Peyer's patch (tissue), 4 donors: ENCODE data around the gene APPL2. TPM values are rescaled to one million over a fixed set of nuclear protein-coding genes. Genes with fewer than 3 reads are reported as not detected.

Experiments used
- DNase-seq, 3 donors: peaks; one replicate each; pipeline ENCODE4 v3.0.0-alpha.2; 2017 to 2019
- H3K27ac ChIP-seq, 4 donors: fragments of 200-600 bp; sonication (generic); one replicate each; pipeline ENCODE4 v1.5.1; 2016 to 2019
- H3K27me3 ChIP-seq, 2 donors: fragments of 200-600 bp; sonication (generic); one replicate each; pipeline ENCODE4 v1.5.1; 2019
- H3K36me3 ChIP-seq, 3 donors: fragments of 200-600 bp; sonication (generic); one replicate each; pipeline ENCODE4 v1.5.1; 2016 to 2019
- H3K4me1 ChIP-seq, 4 donors: fragments of 200-600 bp; sonication (generic); one replicate each; pipeline ENCODE4 v1.5.1; 2016 to 2019
- H3K4me3 ChIP-seq, 4 donors: fragments of 200-600 bp; sonication (generic); 1 replicate in 3 of 4; 2 replicates in 1 of 4; pipeline ENCODE4 v1.5.1; 2016 to 2019; ENCODE audit warnings: mild to moderate bottlenecking in 1 of 4
- H3K9me3 ChIP-seq, 4 donors: fragments of 200-600 bp; sonication (generic); one replicate each; pipeline ENCODE4 v1.5.1; 2016 to 2019; ENCODE audit warnings: mild to moderate bottlenecking in 1 of 4
- POLR2A ChIP-seq, 2 donors: fragments of 450-650 bp; IDR thresholded peaks; one replicate each; pipeline ENCODE4 v1.5.1; 2017; ENCODE audit warnings: antibody characterized with exemption in 2 of 2, mild to moderate bottlenecking in 2 of 2, moderate library complexity in 2 of 2
- total RNA-seq, 4 donors: library from RNA; depleted of rRNA; stranded (reverse); fragments of >200 nt; gene quantifications; one replicate each; pipeline ENCODE4 v1.1.0, GENCODE V29; 2016
- TF ChIP-seq, protein P1 (sequence below), 6 experiments: fragments of 450-650 bp in 4 of 6; fragments of 200-600 bp in 2 of 6; sonication (generic) in 1 of 6; IDR thresholded peaks; one replicate each; pipeline ENCODE4 v1.5.1; 2017 to 2019; ENCODE audit warnings: antibody characterized with exemption in 6 of 6, mild to moderate bottlenecking in 3 of 6, moderate library complexity in 1 of 6

APPL2 gene
- total RNA-seq, 4 donors from 2014 or later: 169 to 203 (median 185) TPM

DNA sequence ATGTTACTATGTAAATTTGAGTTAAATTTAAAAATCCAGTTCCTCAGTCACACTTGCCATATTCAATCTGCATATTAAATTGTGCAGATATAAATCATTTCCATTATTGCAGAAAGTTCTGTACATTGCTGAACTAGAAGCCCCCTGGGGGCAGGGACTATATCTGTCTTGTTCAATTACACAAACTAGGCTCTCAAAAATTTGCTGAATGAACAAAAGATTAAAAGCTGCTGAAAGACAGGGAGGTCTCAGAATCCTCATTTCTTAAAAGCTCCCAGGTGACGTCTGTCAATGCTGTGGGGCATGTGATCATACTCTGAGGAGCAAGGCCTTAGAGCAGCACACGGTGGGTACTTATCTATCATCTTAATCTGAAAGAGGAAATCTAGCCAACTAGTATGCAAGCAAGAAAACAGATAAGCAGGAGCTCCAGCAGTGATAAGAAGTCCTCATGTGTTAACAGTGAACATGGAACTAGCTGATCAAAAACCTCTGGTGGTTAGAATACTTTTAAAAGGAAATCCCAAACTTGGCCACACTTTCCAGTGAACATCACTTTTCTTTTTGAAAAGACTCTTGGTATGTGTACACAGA, 60.5 kb downstream of the APPL2 start:
- DNase-seq: no peak
- Histone ChIP-seq H3K9me3 (no peaks in the 10 kb centered on the region), H3K4me3 (no peak overlapping the region), H3K27me3 (no peaks in the 10 kb centered on the region), H3K4me1 (no peaks in the 10 kb centered on the region), H3K36me3 (peaks cover 0 to 50% (median 0%) of the 10 kb centered on the region in 3 donors), H3K27ac (no peak overlapping the region)
- TF ChIP-seq, protein P1, sequence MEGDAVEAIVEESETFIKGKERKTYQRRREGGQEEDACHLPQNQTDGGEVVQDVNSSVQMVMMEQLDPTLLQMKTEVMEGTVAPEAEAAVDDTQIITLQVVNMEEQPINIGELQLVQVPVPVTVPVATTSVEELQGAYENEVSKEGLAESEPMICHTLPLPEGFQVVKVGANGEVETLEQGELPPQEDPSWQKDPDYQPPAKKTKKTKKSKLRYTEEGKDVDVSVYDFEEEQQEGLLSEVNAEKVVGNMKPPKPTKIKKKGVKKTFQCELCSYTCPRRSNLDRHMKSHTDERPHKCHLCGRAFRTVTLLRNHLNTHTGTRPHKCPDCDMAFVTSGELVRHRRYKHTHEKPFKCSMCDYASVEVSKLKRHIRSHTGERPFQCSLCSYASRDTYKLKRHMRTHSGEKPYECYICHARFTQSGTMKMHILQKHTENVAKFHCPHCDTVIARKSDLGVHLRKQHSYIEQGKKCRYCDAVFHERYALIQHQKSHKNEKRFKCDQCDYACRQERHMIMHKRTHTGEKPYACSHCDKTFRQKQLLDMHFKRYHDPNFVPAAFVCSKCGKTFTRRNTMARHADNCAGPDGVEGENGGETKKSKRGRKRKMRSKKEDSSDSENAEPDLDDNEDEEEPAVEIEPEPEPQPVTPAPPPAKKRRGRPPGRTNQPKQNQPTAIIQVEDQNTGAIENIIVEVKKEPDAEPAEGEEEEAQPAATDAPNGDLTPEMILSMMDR (IDR thresholded peaks at IDR 0.05): no peak
- no peak for TF ChIP-seq POLR2A (IDR thresholded peaks at IDR 0.05)

DNA sequence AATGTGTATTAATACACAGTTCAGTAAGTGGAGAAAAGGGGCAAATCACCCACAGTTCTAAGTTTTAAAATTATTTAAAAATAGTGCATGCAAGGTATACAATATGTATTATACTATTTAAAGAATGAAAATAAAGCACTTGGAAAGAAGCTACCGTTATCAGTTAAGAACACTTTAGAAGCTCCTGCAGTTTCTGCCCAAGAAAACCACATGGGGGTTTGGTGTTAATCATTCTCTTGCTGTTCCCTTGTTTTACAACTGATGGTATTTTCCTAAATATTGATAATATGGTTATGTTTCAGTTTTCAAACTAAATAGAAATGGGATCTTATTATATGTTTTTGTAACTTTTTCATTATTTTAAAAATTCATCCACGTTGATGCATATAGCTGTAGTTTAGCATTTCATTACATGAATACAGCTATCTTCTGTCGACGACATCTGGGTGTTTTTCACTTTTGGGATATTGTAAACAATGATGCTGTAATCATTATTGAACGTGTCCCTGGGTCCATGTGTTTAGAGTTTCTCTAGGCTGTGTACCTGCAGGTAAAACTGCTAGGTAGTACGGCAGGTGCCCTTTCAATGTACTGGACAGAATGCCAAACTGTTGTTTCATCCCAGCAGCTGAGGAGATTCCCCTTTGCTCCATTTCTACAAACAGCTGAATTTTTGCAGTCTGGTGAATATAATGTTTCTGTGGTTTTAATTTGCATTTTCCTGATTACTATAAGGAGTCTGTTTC, 64.1 kb downstream of the APPL2 start:
- Histone ChIP-seq H3K9me3 (no peaks in the 10 kb centered on the region), H3K36me3 (peaks cover 0 to 70% (median 0%) of the 10 kb centered on the region in 3 donors), H3K27me3 (no peaks in the 10 kb centered on the region), H3K27ac (no peak overlapping the region), H3K4me1 (no peaks in the 10 kb centered on the region), H3K4me3 (no peak overlapping the region)
- DNase-seq: no peak
- TF ChIP-seq, protein P1 (IDR thresholded peaks at IDR 0.05): no peak
- TF ChIP-seq POLR2A (IDR thresholded peaks at IDR 0.05): no peak

DNA sequence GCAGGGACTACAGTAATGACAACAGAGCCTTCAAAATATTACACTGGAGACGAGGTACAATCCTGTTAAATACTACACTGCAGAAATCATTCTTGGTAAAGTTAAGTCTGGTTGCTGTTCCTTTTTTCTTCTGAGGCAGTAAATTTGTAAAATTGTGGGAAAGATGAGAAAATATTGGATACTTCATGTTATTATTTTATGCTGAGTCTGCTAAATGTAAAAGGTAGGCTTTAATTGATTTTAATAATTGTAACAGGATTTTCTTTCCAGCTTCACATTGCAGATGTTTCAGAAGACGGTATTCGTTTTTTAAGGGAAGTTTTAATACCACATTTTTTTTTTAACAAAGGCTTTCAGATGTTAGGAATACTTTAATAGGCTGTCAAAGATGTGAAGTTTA, 65.8 kb downstream of the APPL2 start:
- Histone ChIP-seq H3K27ac (no peak overlapping the region), H3K4me1 (no peaks in the 10 kb centered on the region), H3K36me3 (peaks cover 0 to 70% (median 0%) of the 10 kb centered on the region in 3 donors), H3K4me3 (no peak overlapping the region), H3K9me3 (no peaks in the 10 kb centered on the region), H3K27me3 (no peaks in the 10 kb centered on the region)
- TF ChIP-seq, protein P1 (IDR thresholded peaks at IDR 0.05): no peak
- TF ChIP-seq POLR2A (IDR thresholded peaks at IDR 0.05): no peak
- no peak for DNase-seq

DNA sequence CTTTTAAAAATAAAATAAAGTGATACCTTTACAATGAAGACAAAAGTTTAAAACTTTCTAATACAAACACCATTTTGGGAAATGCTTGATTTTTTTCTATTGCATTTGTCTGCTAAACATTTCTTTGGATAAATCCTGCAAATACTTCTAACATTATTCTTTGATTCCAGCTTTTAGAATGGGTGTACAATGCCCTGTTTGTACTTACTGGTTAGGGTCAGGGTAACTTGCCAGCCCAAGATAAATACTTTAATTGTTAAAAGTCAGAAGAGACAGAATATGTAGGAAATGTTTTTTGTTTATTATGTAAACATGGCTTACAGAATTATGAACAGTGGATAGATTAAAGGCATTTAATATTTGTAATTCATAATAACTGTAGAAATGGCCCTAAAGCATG, 68.0 kb downstream of the APPL2 start:
- Histone ChIP-seq H3K36me3 (peaks cover 0 to 71% (median 0%) of the 10 kb centered on the region in 3 donors), H3K27me3 (no peaks in the 10 kb centered on the region), H3K27ac (no peak overlapping the region), H3K4me3 (no peak overlapping the region), H3K9me3 (no peaks in the 10 kb centered on the region), H3K4me1 (no peaks in the 10 kb centered on the region)
- TF ChIP-seq, protein P1 (IDR thresholded peaks at IDR 0.05): no peak
- no peak for TF ChIP-seq POLR2A (IDR thresholded peaks at IDR 0.05)
- no peak for DNase-seq

DNA sequence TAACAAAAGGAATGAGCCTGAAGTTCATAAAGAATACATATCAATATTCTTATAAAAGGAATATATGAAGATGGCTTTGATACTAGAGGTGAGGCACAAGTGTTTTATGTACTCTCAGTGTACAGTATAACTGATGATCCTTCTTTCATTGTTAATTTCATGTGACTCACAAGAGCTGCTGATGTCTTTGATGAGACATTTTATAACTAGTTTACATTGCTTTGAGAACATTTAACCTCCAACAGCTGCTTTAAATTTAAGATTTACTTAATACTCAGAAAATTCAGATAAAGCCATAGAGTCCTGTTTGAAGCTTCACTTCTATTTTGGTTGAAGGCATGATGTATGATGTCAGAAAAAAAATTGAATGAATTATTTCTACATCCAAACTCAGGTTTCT, 68.6 kb downstream of the APPL2 start:
- TF ChIP-seq, protein P1 (IDR thresholded peaks at IDR 0.05): no peak
- TF ChIP-seq POLR2A (IDR thresholded peaks at IDR 0.05): no peak
- Histone ChIP-seq H3K9me3 (no peaks in the 10 kb centered on the region), H3K4me1 (no peaks in the 10 kb centered on the region), H3K27ac (no peak overlapping the region), H3K27me3 (no peaks in the 10 kb centered on the region), H3K4me3 (no peak overlapping the region), H3K36me3 (peaks cover 0 to 78% (median 0%) of the 10 kb centered on the region in 3 donors)
- DNase-seq: no peak
